Endothelial cell of umbilical vein (primary cell): ENCODE results near the gene SRD5A2.
"Not testable (repeated sequence)": the region's sequence is repeated elsewhere in the genome, so short reads cannot be mapped to it uniquely, and the experiment has no call there.

ENCODE experiments used
- JUN ChIP-seq: IDR thresholded peaks from 2 replicates; pipeline ENCODE4 v1.6.1; 2011; ENCODE audit warnings: borderline replicate concordance, low read depth; ENCODE audit not compliant: insufficient read length, insufficient read depth
- POLR2A ChIP-seq: IDR thresholded peaks from 2 replicates; pipeline ENCODE4 v1.6.1; 2012; ENCODE audit warnings: low read depth, mild to moderate bottlenecking, control low read depth, low read length
- POLR2AphosphoS5 ChIP-seq: IDR thresholded peaks from 2 replicates; pipeline ENCODE4 v1.6.1; 2012; ENCODE audit warnings: low read depth, mild to moderate bottlenecking, control low read depth, low read length, moderate library complexity; ENCODE audit not compliant: insufficient read depth
- TF ChIP-seq, protein P1 (sequence below): IDR thresholded peaks from 2 replicates; pipeline ENCODE4 v1.6.1; 2011; ENCODE audit not compliant: insufficient read depth, insufficient read length
- TF ChIP-seq, protein P2 (sequence below), 2 donors: IDR thresholded peaks; 1 replicate in 1 of 2; 2 replicates in 1 of 2; pipeline ENCODE4 v1.5.1; 2011; ENCODE audit warnings: low read length in 2 of 2, mild to moderate bottlenecking in 2 of 2, moderate library complexity in 2 of 2, control low read depth in 1 of 2, inconsistent platforms in 1 of 2, low read depth in 1 of 2; ENCODE audit not compliant: insufficient read depth in 1 of 2; ENCODE audit errors: extremely low read depth in 1 of 2

DNA sequence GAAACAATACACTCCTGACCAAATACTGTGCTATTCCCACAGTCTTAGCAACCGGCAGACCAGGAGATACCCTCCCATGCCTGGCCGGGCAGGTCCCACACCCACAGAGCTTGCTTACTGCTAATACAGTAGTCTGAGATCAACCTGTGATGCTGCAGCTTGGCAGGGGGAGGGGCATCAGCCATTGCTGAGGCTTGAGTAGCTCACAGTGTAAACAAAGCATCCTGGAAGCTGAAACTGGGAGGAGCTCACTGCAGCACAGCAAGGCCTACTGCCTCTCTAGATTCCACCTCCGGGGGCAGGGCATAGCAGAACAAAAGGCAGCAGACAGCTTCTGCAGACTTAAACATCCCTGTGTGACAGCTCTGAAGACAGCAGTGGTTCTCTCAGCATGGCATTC, 91.4 kb downstream of the SRD5A2 start:
- TF ChIP-seq, protein P1, sequence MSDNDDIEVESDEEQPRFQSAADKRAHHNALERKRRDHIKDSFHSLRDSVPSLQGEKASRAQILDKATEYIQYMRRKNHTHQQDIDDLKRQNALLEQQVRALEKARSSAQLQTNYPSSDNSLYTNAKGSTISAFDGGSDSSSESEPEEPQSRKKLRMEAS, result not testable (repeated sequence)
- TF ChIP-seq, protein P2, sequence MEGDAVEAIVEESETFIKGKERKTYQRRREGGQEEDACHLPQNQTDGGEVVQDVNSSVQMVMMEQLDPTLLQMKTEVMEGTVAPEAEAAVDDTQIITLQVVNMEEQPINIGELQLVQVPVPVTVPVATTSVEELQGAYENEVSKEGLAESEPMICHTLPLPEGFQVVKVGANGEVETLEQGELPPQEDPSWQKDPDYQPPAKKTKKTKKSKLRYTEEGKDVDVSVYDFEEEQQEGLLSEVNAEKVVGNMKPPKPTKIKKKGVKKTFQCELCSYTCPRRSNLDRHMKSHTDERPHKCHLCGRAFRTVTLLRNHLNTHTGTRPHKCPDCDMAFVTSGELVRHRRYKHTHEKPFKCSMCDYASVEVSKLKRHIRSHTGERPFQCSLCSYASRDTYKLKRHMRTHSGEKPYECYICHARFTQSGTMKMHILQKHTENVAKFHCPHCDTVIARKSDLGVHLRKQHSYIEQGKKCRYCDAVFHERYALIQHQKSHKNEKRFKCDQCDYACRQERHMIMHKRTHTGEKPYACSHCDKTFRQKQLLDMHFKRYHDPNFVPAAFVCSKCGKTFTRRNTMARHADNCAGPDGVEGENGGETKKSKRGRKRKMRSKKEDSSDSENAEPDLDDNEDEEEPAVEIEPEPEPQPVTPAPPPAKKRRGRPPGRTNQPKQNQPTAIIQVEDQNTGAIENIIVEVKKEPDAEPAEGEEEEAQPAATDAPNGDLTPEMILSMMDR (IDR thresholded peaks at IDR 0.05; ENCODE audit: extremely low read depth in 1 of 2, insufficient read depth in 1 of 2, low read depth in 1 of 2, low read length in 2 of 2), result not testable (repeated sequence)
- TF ChIP-seq JUN, POLR2A, POLR2AphosphoS5: not testable (repeated sequence)
